GM19455 (cell line): Measurements from ENCODE around the gene RABGGTA.
"Not testable (repeated sequence)": the region's sequence is repeated elsewhere in the genome, so short reads cannot be mapped to it uniquely, and the experiment has no call there.

ENCODE experiments used
- ATAC-seq: cut with Tn5 transposase; IDR thresholded peaks from one replicate; pipeline ENCODE4 v1.9.1; 2021; ENCODE audit not compliant: unreplicated experiment

The RABGGTA gene

DNA sequence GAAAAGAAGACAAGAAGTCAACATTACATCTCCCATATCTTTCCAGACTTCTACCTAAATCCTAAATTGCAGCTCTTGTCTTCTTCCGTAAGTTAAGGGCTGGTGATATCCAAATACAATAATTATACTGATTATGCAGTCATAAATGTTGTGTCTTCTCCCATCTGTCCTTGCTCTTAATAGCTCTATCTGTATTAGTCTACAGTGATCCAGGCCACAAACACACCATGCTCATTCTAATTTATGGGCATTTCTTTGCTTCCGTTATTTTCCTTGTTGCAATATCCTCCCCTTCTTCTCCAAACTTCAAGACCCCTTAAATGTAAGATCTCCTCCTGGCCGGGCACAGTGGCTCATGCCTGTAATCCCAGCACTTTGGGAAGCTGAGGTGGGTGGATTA is 51.9 kb downstream of the RABGGTA start:
- no peak for ATAC-seq

DNA sequence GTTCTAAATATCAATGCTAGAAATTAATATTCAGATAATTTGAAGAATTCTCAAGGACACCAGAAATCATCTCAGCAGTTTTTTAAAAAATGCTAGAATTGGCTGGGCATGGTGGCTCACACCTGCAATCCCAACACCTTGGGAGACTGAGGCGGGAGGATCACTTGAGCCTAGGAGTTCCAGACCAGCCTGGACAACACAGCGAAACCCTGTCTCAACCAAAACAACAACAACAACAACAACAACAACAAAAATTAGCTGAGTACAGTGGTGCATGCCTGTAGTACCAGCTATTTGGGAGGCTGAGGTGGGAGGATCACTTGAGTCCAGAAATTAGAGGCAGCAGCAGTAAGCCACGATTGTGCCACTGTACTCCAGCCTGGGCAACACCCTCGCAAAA is 52.3 kb downstream of the RABGGTA start:
- no peak for ATAC-seq

DNA sequence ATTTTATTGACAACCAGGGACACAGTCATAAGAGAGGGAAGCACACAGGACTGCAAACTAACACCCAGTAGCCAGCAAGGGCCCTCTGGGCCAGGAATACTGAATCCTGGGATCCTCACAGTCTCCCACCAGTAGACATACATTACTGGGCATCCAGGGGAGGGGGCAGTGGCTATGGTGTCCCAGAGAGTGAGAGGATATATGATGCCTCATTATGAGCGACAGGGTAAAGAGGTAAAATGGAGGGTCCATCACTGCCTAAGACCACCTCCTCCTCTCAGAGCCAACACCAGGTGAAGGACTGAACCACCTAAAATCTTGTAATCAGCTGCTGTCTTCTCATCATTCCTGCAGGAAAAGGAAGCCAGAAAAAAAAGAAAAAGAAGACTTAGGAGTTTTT is 54.5 kb downstream of the RABGGTA start:
- not testable (repeated sequence) for ATAC-seq

DNA sequence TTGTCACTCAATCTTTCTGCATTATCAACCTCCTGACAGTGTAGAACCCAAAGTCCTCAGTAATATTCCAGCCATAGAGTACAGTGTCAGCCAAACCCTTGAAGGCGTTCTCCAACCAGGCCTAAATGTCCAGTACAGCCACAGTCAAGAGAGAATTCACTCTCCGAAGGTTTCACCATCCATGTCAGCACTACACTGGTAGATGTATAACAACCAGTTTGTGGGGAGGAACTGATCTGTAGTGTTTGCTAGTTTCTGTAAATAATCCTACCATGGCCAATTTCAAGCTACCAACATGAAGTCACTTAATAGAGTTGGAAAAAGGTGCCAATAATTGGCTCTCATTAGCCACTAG is 55.1 kb downstream of the RABGGTA start:
- ATAC-seq = no peak
